ENCODE measurements around the gene RTN4R.

The RTN4R gene

DNA sequence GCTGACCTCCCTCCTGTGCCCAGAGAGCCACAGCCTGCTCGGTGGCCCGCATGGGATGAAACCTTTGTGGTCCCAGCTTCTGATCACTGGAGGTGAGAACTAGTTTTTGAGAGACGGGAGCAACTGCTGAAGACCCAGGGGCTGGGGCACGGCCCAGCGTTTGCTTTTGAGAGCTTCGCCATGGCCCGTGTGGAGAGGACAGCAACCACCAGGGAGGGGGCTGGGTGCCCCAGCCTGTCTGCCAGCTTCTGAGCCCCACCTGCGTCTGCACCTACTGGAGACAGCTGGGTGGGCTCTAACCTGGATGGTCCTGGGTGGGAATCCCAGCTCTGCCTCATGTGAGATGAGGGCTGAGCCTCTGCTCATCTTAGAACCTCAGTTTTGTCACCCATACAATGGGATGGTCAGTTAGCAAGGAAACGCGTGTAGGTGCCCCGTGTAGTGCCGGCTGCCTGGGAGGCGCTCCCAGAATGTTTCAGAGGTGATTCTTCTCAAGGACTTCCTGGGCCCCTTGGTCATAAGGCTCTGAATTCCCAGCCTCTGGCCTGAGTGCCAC lies 66.2 kb downstream of the RTN4R start:
- H3K27ac ChIP-seq: peak overlapping the region; percentile 55; the same call in 1 of the 2 replicates
- TF ChIP-seq, protein P1, sequence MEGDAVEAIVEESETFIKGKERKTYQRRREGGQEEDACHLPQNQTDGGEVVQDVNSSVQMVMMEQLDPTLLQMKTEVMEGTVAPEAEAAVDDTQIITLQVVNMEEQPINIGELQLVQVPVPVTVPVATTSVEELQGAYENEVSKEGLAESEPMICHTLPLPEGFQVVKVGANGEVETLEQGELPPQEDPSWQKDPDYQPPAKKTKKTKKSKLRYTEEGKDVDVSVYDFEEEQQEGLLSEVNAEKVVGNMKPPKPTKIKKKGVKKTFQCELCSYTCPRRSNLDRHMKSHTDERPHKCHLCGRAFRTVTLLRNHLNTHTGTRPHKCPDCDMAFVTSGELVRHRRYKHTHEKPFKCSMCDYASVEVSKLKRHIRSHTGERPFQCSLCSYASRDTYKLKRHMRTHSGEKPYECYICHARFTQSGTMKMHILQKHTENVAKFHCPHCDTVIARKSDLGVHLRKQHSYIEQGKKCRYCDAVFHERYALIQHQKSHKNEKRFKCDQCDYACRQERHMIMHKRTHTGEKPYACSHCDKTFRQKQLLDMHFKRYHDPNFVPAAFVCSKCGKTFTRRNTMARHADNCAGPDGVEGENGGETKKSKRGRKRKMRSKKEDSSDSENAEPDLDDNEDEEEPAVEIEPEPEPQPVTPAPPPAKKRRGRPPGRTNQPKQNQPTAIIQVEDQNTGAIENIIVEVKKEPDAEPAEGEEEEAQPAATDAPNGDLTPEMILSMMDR (conservative IDR thresholded peaks at IDR 0.05): no peak

DNA sequence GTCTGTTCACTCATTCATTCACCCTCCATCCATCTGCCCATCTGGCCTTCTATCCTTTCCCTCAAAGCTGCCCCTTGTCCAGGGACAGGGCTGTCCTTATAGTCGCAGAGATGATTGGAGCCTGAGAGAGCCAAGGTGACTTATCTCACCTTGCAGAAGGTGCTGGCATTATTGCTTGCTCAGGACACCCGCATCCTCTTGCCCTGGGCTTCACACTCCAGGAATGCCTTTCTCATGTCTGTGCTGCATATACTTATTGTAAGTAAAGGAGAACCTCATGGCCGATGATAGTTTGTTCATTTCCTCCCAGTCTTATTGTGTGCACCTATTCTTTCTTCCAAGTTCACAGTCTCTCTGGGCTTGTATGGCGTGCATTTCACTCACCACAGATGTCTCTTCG lies 68.2 kb downstream of the RTN4R start:
- TF ChIP-seq, protein P1 (conservative IDR thresholded peaks at IDR 0.05): no peak
- peak overlapping the region; percentile 55; the same call in 1 of the 2 replicates for H3K27ac ChIP-seq

DNA sequence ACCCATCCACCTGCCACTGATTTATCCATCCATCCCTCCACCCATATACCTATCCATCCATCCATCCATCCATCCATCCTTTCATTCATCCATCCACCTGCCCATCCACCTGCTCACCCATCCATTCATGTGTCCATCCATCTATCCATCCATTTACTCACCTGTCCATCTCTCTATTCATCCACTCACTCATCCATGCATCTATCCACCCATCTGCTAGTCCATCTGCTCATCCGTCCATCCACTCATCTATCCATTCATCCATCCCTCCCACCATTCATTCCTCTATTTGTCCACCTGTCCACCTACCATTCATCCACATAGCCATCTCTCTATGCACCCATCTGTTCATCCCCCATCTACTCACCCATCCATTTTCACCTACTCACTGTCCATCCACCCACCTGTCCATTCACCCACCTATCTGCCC lies 68.7 kb downstream of the RTN4R start:
- peak overlapping the region; percentile 55; the same call in 1 of the 2 replicates for H3K27ac ChIP-seq
- TF ChIP-seq, protein P1 (conservative IDR thresholded peaks at IDR 0.05): no peak

DNA sequence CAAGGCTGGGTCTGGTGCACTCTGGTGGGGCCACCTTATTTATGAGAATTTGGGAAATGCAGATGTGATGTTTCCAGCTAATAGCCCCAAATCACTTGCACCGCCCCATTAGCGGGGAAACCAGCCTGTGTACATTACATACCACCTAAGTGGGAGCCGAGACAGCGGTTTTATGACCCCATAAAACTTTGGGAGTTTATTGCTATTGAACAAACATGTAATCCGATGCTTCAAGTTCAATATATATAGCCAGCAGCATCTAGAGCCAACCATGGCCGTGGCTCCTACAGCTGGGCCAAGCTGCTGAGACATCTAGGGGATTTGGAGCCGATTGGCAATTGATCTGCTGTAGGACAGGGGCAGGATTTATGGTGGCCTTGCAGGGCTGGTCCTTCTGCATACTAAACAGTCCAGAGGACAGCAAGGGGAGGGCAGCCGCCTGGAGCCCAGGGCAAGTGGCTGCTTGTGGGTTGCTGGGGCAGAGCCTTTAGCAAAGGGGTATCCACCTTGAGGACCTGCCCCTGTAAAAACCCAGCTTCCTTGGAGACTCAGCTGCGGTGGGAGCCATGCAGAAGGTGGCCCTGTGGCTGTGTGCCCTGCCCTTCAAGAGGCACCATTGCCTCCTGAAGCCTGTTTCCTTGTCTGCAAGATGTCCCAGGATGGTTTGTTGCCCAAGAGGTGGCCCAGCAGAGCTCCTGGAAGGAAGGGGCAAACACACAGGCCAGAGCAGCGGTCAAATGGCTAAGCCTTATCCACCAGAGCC lies 69.4 kb downstream of the RTN4R start:
- TF ChIP-seq, protein P1 (conservative IDR thresholded peaks at IDR 0.05): no peak
- peak overlapping the region; percentile 41; the same call in 1 of the 2 replicates for H3K27ac ChIP-seq

DNA sequence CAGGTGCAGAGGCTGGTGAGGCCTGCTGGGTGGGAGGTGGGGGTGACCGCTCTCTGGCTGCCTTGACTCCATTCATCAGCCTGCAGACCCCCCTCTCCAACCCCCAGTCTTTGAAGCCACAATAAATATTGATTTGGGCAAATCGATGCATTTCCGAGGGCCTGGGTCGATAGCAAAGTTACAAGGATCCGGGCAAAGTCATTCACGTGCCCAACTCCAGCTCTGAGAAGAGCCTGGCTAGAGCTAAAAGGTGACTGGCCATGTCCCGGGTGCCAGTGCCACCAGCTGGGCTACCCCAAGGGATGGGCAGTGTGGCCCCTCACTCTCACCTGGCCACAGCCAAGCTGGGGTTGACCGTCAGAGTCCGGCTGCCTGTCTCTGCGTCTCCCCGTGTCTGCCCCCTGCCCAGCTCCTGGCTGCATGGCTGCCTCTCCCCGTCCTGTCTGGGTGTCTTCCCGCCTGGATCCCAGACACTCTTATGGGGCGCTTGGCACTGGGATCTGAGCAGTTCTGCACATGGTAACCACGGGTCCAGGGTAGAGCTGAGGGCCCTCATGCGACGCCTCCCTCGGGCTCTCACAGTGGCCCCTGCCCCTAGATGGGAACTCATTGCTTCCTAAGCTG lies 70.6 kb downstream of the RTN4R start:
- peak overlapping the region; percentile 41; the same call in 1 of the 2 replicates for H3K27ac ChIP-seq
- TF ChIP-seq, protein P1 (conservative IDR thresholded peaks at IDR 0.05): no peak

DNA sequence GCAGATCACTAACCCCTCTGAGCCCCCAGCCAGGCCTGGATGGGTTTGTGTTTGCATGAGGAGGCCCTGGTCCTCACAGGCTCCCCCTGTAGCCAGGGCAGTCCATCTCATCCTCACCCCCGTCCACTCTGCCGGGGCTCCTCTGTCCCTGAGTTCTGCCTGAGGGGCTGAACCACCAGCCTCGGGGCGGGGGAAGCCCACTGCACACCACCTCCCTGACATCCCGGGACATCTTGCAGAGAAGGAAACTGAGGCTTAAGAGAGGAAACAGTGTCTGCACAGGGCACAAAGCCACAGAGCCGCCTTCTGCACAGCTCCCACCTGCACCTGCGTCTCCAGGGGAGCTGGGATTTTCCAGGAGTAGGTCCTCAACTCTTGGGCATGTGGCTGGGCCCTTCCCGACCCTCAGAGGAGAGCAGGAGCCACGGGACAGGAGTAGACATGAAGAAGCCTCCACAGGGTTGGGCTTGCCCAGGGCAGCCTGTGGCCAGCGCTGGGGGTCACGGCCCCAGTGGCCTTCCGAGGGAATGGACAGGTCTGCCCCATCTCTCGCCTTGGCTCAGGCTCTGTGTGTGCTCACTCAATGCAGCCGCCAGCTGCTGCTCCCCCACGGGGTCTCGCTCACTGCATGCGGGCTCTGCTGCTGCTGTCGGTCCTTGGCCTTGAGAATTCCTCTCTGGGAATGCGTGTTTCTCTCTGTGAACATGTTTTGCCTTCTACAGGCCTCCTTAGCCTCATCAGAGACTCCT lies 71.8 kb downstream of the RTN4R start:
- TF ChIP-seq, protein P1 (conservative IDR thresholded peaks at IDR 0.05): no peak
- H3K27ac ChIP-seq: no peak overlapping the region

All from VCaP (cell line).